HS-27A (cell line): ENCODE data around the gene SIGLEC14.

Experiments used
- DNase-seq: peaks from one replicate; pipeline ENCODE4 v3.0.0-alpha.2; 2012; ENCODE audit warnings: low read depth, missing footprints

Gene SIGLEC14

DNA sequence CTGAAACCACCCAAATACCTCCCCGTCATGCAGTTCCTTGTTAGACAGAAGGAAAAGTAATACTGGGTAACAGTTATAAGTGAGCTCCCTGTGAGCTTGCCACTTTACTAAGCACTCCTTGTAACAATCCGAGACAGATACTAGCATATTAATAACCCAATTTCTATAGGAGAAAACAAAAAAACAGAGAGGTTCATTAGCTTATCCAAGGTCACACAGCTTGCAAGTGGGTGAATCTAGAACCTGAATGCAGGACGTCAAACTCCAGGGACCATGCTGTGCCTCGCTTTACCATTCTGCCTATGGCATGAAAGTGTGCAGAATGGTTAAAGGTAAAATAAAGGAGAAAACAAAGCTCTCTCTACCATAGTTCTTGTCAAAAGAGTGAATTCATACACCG, 31.8 kb downstream of the SIGLEC14 start:
- DNase-seq = no peak

DNA sequence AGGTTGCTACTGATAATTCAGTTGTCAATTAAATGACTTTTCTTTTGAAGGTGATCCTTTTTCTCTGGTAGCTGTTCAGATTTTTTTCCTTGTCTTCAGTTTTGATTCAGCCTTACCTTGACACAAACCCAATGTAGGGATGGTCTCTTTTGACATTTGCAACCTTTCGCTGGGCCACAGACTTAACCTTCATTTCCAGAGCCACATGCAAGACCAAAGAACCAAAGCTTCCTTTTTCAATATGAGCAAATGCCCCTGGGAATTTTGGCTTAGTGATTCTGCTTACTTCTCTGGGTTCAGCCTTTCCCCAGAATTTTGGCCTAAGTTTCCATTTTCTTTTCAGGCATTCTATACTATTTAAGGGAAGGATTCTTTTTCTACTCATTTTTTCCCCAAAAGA, 36.0 kb downstream of the SIGLEC14 start:
- no peak for DNase-seq

- DNase-seq = peak; percentile 47
Measured at GRCh38 chr19:51607920-51608562, 38.6 kb downstream of the SIGLEC14 start.

GRCh38 chr19:51607077-51607476, 39.5 kb downstream of the SIGLEC14 start:
- DNase-seq = no peak

GRCh38 chr19:51602189-51602854, 44.3 kb downstream of the SIGLEC14 start:
- DNase-seq = no peak

- DNase-seq = no peak
Measured at GRCh38 chr19:51600940-51601580, 45.6 kb downstream of the SIGLEC14 start.

DNA sequence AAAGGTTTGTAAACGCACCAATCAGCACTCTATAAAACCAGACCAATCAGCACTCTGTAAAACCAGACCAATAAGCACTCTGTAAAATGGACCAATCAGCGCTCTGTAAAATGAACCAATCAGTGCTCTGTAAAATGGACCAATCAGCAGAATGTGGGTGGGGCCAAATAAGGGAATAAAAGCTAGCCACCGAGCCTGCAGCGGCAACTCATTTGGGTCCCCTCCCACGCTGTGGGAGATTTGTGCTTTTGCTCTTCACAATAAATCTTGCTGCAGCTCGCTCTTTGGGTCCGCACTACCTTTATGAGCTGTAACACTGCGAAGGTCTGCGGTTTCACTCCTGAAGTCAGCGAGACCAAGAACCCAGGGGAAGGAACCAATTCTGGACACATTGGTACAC, 47.5 kb downstream of the SIGLEC14 start:
- no peak for DNase-seq

GRCh38 chr19:51598159-51598915, 48.3 kb downstream of the SIGLEC14 start:
- no peak for DNase-seq

DNA sequence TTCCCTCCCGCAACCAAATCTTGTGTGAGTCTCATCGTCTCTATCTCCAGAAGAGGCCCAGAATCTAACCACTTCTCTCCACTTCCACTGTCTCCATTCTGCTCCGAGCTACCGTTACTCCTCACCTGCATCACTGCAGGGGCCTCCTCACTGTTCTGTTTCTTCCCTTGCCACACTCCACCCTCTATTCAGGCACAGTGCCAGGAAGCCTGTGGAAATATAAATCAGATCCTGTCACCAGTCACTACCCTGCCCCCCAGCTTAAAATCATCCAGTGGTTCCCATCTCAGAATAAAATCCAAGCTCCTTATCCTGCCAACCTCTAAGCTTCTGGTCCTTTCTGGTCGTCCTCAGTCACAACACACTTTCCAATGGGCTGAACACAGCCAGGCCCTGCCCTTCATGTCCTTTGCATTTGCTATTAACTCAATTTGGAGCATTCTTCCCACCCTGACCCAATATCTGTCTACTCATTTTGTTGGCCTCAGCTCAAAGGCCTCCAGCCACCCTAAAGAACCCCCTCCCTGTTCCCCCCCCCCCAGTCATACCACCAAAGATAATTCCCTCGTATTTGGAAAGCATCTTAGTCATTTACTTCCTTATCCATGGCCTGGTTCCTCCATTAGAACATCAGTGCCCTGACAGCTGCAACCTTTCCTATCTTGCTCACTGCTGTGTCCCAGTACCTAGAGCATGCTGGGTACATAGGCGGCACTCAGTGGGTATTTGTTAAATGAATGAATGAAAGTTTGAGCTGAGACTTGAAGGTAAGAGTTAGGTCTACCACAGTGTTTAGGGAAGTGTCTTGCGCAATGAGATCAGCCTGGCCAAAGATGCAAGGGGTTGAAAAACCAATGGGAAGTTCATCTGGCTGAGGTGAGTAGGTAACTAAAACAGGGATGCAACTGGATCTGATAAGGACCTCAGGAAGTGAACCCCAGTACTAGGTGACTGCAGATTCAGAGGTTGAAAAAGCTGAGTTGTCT, 51.1 kb downstream of the SIGLEC14 start:
- no peak for DNase-seq

DNA sequence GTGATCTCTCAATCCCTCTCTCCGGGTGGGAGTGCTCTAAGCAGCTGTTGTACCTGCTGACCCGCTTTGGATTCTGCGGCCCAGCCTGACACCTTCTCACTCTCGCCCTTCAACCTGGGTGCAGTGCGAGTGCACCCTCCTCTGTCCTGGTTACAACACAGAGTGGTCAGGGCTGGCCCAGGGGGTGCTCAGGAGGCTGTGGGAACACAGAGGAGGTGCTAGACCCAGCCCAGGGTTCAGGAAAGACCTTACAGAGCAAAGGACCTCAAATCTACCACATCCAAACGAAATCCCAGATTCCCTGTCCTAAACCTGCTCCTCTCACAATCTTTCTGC, 51.9 kb downstream of the SIGLEC14 start:
- no peak for DNase-seq

GRCh38 chr19:51593969-51594773, 52.5 kb downstream of the SIGLEC14 start:
- DNase-seq = peak; percentile 91

GRCh38 chr19:51593138-51593890, 53.3 kb downstream of the SIGLEC14 start:
- no peak for DNase-seq
